Measurements from ENCODE around the gene ERO1B.
"Not testable (repeated sequence)": the region's sequence is repeated elsewhere in the genome, so short reads cannot be mapped to it uniquely, and the experiment has no call there.

ERO1B gene

GRCh38 chr1:236281654-236282424 is at the start of gene ERO1B:
ERO1B (minus strand) TSS chr1:236281958; CDS start chr1:236281783, 175 bp downstream.
- H3K4me3 ChIP-seq (ENCODE audit: low read length), result peak within 1 kb of the TSS; percentile 87
- no peaks in the 10 kb centered on the region for H3K9me3 ChIP-seq (ENCODE audit: insufficient read depth, low read length)
- peak within 1 kb of the TSS; percentile 79 for H3K9ac ChIP-seq (ENCODE audit: low read length)
- H3K4me2 ChIP-seq (ENCODE audit: low read length), result peak within 1 kb of the TSS; percentile 97
- no peaks in the 10 kb centered on the region for H3K36me3 ChIP-seq (replicated peaks; ENCODE audit: low read depth, low read length)
- H2AFZ ChIP-seq (ENCODE audit: low read depth, low read length), result peak within 1 kb of the TSS; percentile 87
- H3K27ac ChIP-seq (ENCODE audit: low read length), result peak within 1 kb of the TSS; percentile 45
- H3K4me1 ChIP-seq (ENCODE audit: low read length), result peaks cover 51% of the 10 kb centered on the region
- no peak; the same call in 1 of the 2 replicates for TF ChIP-seq CTCF (IDR thresholded peaks at IDR 0.05; ENCODE audit: low read depth, low read length)
- no peak for TF ChIP-seq EZH2phosphoT487 (IDR thresholded peaks at IDR 0.05; ENCODE audit: low read depth)
- H3K79me2 ChIP-seq (ENCODE audit: low read length), result peaks cover 20% of the 10 kb centered on the region
- peaks cover 6% of the 10 kb centered on the region; the same call in 1 of the 2 replicates for H4K20me1 ChIP-seq (ENCODE audit: insufficient read depth, low read length)
- H3K27me3 ChIP-seq (ENCODE audit: low read depth, low read length), result peaks cover 9% of the 10 kb centered on the region

GRCh38 chr1:236331412-236331811 is 49.7 kb upstream of the ERO1B start:
- not testable (repeated sequence) for H3K27me3 ChIP-seq (ENCODE audit: low read depth, low read length); H3K4me1 ChIP-seq (ENCODE audit: low read length); H3K9me3 ChIP-seq (ENCODE audit: insufficient read depth, low read length); H3K27ac ChIP-seq (ENCODE audit: low read length); H4K20me1 ChIP-seq (ENCODE audit: insufficient read depth, low read length); H2AFZ ChIP-seq (ENCODE audit: low read depth, low read length); H3K9ac ChIP-seq (ENCODE audit: low read length); H3K4me2 ChIP-seq (ENCODE audit: low read length); H3K4me3 ChIP-seq (ENCODE audit: low read length); H3K79me2 ChIP-seq (ENCODE audit: low read length); H3K36me3 ChIP-seq (replicated peaks; ENCODE audit: low read depth, low read length)

- H3K9me3 ChIP-seq (ENCODE audit: insufficient read depth, low read length), result peaks cover 10% of the 10 kb centered on the region; the same call in 1 of the 2 replicates
- TF ChIP-seq CTCF (IDR thresholded peaks at IDR 0.05; ENCODE audit: low read depth, low read length) (no peak), EZH2phosphoT487 (IDR thresholded peaks at IDR 0.05; ENCODE audit: low read depth) (no peak)
Measured at GRCh38 chr1:236326432-236326831, 44.7 kb upstream of the ERO1B start.

GRCh38 chr1:236325567-236325966 is 43.8 kb upstream of the ERO1B start:
- H3K4me2 ChIP-seq (ENCODE audit: low read length), result no peak overlapping the region
- H4K20me1 ChIP-seq (ENCODE audit: insufficient read depth, low read length), result no peaks in the 10 kb centered on the region
- H3K36me3 ChIP-seq (replicated peaks; ENCODE audit: low read depth, low read length), result no peaks in the 10 kb centered on the region
- no peak overlapping the region for H3K9ac ChIP-seq (ENCODE audit: low read length)
- no peak overlapping the region for H2AFZ ChIP-seq (ENCODE audit: low read depth, low read length)
- H3K27ac ChIP-seq (ENCODE audit: low read length), result no peak overlapping the region
- peaks cover 14% of the 10 kb centered on the region; the same call in 1 of the 2 replicates for H3K9me3 ChIP-seq (ENCODE audit: insufficient read depth, low read length)
- no peaks in the 10 kb centered on the region for H3K4me1 ChIP-seq (ENCODE audit: low read length)
- TF ChIP-seq CTCF (IDR thresholded peaks at IDR 0.05; ENCODE audit: low read depth, low read length) (no peak), EZH2phosphoT487 (IDR thresholded peaks at IDR 0.05; ENCODE audit: low read depth) (no peak)
- H3K27me3 ChIP-seq (ENCODE audit: low read depth, low read length), result no peaks in the 10 kb centered on the region
- H3K79me2 ChIP-seq (ENCODE audit: low read length), result no peaks in the 10 kb centered on the region
- no peak overlapping the region for H3K4me3 ChIP-seq (ENCODE audit: low read length)

More at GRCh38 chr1:236326432-236326831, 44.7 kb upstream of the ERO1B start:
- Histone ChIP-seq H3K79me2 (ENCODE audit: low read length) (no peaks in the 10 kb centered on the region), H3K4me3 (ENCODE audit: low read length) (no peak overlapping the region), H3K27me3 (ENCODE audit: low read depth, low read length) (no peaks in the 10 kb centered on the region), H2AFZ (ENCODE audit: low read depth, low read length) (no peak overlapping the region), H3K36me3 (replicated peaks; ENCODE audit: low read depth, low read length) (no peaks in the 10 kb centered on the region), H3K4me1 (ENCODE audit: low read length) (no peaks in the 10 kb centered on the region), H3K9ac (ENCODE audit: low read length) (no peak overlapping the region), H4K20me1 (ENCODE audit: insufficient read depth, low read length) (no peaks in the 10 kb centered on the region), H3K27ac (ENCODE audit: low read length) (no peak overlapping the region), H3K4me2 (ENCODE audit: low read length) (no peak overlapping the region)

All from OCI-LY3 (cell line).